ENCODE results near the gene SLC27A6. TPM values are rescaled to one million over a fixed set of nuclear protein-coding genes. Genes with fewer than 3 reads are reported as not detected.

Gene SLC27A6
- total and polyA plus RNA-seq, 5 experiments from 2014 or later = not detected

DNA sequence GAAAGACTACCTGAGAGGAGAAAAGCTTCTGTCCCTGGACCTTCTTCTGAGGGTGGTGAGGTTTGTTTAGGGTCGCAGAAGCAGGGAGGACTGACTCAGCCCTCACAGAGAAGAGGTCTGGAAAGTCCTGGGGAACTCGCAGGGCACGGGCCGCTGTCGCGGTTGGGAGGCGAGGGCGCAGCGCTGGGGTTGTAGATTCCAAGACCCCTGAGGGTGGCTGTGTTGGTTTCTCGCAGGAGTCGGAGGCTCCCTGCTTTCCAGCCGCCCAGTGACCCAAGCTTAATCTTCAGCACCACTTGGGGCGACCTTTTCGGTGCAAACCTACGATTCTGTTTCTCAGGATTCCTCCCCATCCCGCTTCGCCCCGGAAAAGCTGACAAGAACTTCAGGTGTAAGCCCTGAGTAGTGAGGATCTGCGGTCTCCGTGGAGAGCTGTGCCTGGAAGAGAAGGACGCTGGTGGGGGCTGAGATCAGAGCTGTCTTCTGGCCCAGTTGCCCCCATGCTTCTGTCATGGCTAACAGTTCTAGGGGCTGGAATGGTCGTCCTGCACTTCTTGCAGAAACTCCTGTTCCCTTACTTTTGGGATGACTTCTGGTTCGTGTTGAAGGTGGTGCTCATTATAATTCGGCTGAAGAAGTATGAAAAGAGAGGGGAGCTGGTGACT lies 482 bp downstream of the SLC27A6 start:
- ATAC-seq = no peak
- no peak for DNase-seq
- H3K9me3 Mint-ChIP-seq = peaks cover 0 to 17% (median 10%) of the 10 kb centered on the region in 9 donors
- H3K4me3 Mint-ChIP-seq = no peak overlapping the region
- POLR2A ChIA-PET = no interaction called here
- H3K27me3 Mint-ChIP-seq = peaks cover 8 to 34% (median 32%) of the 10 kb centered on the region in 5 donors
- peaks cover 0 to 3% (median under 1%) of the 10 kb centered on the region in 4 donors for H3K4me1 Mint-ChIP-seq
- peaks cover 0 to 8% (median 0%) of the 10 kb centered on the region in 3 donors for H3K36me3 Mint-ChIP-seq
- no peak overlapping the region for H3K27ac Mint-ChIP-seq

GRCh38 chr5:128966375-128966774 lies 1.1 kb downstream of the SLC27A6 start:
- peaks cover 0 to 3% (median under 1%) of the 10 kb centered on the region in 4 donors for H3K4me1 Mint-ChIP-seq
- no peak overlapping the region for H3K27ac Mint-ChIP-seq
- no peak overlapping the region for H3K4me3 Mint-ChIP-seq
- peaks cover 0 to 17% (median 8%) of the 10 kb centered on the region in 9 donors for H3K9me3 Mint-ChIP-seq
- DNase-seq (no peak), ATAC-seq (no peak)
- POLR2A ChIA-PET = no interaction called here
- H3K36me3 Mint-ChIP-seq = peaks cover 0 to 2% (median 0%) of the 10 kb centered on the region in 3 donors
- peaks cover 8 to 36% (median 32%) of the 10 kb centered on the region in 5 donors for H3K27me3 Mint-ChIP-seq

GRCh38 chr5:128966846-128967245 lies 1.6 kb downstream of the SLC27A6 start:
- no peak for ATAC-seq
- Mint-ChIP-seq H3K4me3 (no peak overlapping the region), H3K9me3 (peaks cover 0 to 17% (median 9%) of the 10 kb centered on the region in 9 donors), H3K27ac (no peak overlapping the region), H3K4me1 (peaks cover 0 to 3% (median under 1%) of the 10 kb centered on the region in 4 donors), H3K27me3 (peaks cover 8 to 39% (median 32%) of the 10 kb centered on the region in 5 donors), H3K36me3 (no peaks in the 10 kb centered on the region)
- POLR2A ChIA-PET = no interaction called here
- no peak for DNase-seq

- POLR2A ChIA-PET = no interaction called here
- Mint-ChIP-seq H3K27ac (no peak overlapping the region), H3K4me3 (no peak overlapping the region), H3K36me3 (peaks cover 0 to 9% (median 0%) of the 10 kb centered on the region in 3 donors), H3K27me3 (peaks cover 0 to 27% (median 17%) of the 10 kb centered on the region in 5 donors), H3K4me1 (no peaks in the 10 kb centered on the region), H3K9me3 (peaks cover 0 to 27% (median 6%) of the 10 kb centered on the region in 9 donors)
- DNase-seq (no peak), ATAC-seq (no peak)
Observed at GRCh38 chr5:128973244-128973643, 8.0 kb downstream of the SLC27A6 start.

GRCh38 chr5:128974567-128974966 lies 9.3 kb downstream of the SLC27A6 start:
- Mint-ChIP-seq H3K27ac (no peak overlapping the region), H3K36me3 (peaks cover 0 to 9% (median 0%) of the 10 kb centered on the region in 3 donors), H3K9me3 (peaks cover 0 to 27% (median 6%) of the 10 kb centered on the region in 9 donors), H3K4me3 (no peak overlapping the region), H3K27me3 (peaks cover 0 to 32% (median 17%) of the 10 kb centered on the region in 5 donors), H3K4me1 (no peaks in the 10 kb centered on the region)
- DNase-seq (no peak), ATAC-seq (no peak)
- POLR2A ChIA-PET = no interaction called here

DNA sequence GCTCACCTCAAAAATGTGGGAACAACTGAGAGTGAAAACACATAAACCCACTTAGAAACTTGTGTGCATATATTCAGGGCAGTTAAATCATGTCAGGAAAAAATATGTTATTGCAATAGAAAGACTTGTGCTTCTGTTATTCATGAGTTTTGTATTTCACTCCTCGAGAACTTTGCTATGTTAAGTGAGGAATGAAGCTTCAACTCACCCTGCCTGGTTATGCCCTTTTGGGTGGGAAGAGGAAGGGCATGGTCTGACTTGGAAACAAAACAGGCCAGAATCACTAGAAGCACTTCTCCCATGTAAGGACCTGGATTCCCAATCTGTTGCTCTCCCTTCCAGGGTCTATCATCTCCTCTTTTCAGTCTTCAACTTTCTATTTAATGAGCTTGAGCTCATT lies 14.5 kb downstream of the SLC27A6 start:
- ATAC-seq (no peak), DNase-seq (no peak)
- H3K27ac Mint-ChIP-seq = no peak overlapping the region
- POLR2A ChIA-PET = no interaction called here
- H3K4me3 Mint-ChIP-seq = no peak overlapping the region
- no peaks in the 10 kb centered on the region for H3K4me1 Mint-ChIP-seq
- no peaks in the 10 kb centered on the region for H3K36me3 Mint-ChIP-seq
- peaks cover 0 to 1% (median 0%) of the 10 kb centered on the region in 9 donors for H3K9me3 Mint-ChIP-seq
- H3K27me3 Mint-ChIP-seq = peaks cover 0 to 12% (median 4%) of the 10 kb centered on the region in 5 donors

DNA sequence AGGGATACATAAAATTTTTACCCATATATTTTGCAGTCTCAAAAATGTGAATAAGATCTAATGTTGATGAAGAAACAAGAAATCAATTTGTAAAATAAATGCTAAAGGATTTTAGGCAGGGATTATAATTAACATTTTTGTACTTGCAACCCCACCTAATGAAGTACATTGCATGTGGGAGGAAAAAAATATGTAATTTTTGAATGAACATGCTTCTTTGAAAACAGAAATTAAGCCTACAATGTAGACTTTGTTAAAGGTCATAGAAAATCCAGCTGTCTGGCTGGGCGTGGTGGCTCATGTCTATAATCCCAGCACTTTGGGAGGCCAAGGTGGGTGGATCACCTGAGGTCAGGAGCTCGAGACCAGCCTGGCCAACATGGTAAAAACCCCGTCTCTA lies 15.6 kb downstream of the SLC27A6 start:
- no peak for ATAC-seq
- Mint-ChIP-seq H3K27ac (no peak overlapping the region), H3K4me1 (no peaks in the 10 kb centered on the region), H3K36me3 (no peaks in the 10 kb centered on the region), H3K9me3 (peaks cover 0 to 1% (median 0%) of the 10 kb centered on the region in 9 donors), H3K4me3 (no peak overlapping the region), H3K27me3 (peaks cover 0 to 12% (median 2%) of the 10 kb centered on the region in 5 donors)
- POLR2A ChIA-PET = no interaction called here
- no peak for DNase-seq

DNA sequence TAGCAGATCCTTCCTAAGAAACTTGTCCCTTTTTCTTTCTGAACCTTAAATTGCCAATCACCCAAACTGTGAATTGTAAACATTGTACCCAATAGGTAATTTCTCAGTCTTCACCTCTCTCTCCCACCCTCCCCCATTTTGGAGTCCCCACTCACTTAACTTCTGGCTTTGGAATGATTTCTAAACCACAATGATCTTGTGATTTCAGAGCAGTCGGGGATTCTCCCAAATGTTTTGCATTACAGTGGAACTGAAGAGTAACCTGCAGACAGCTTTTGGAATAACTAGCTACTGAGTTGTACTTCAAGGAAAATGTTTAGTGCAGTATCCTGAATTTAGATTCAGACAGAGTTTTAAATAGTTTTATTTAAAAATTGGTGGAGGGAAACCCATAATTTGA lies 19.2 kb downstream of the SLC27A6 start:
- peaks cover 0 to 1% (median 0%) of the 10 kb centered on the region in 9 donors for H3K9me3 Mint-ChIP-seq
- no peak for ATAC-seq
- DNase-seq = no peak
- POLR2A ChIA-PET = no interaction called here
- no peak overlapping the region for H3K4me3 Mint-ChIP-seq
- H3K27ac Mint-ChIP-seq = no peak overlapping the region
- no peaks in the 10 kb centered on the region for H3K36me3 Mint-ChIP-seq
- peaks cover 0 to 8% (median 0%) of the 10 kb centered on the region in 5 donors for H3K27me3 Mint-ChIP-seq
- H3K4me1 Mint-ChIP-seq = no peaks in the 10 kb centered on the region

DNA sequence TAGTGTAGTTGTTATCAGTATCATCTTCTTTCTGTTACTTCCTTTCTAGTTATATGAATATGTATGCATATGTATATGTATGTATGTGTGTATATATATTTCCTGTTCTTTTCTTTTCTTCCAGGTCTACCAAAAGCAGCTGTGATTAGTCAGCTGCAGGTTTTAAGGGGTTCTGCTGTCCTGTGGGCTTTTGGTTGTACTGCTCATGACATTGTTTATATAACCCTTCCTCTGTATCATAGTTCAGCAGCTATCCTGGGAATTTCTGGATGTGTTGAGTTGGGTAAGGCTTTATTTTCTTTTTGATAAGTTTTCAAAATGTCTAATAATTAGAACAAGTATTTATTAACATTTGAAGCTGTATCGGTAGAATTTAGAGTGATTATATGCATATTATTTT lies 23.2 kb downstream of the SLC27A6 start:
- DNase-seq = no peak
- POLR2A ChIA-PET = no interaction called here
- Mint-ChIP-seq H3K27me3 (peaks cover 0 to 6% (median 0%) of the 10 kb centered on the region in 5 donors), H3K4me1 (no peaks in the 10 kb centered on the region), H3K4me3 (no peak overlapping the region), H3K27ac (no peak overlapping the region), H3K36me3 (no peaks in the 10 kb centered on the region), H3K9me3 (peaks cover 0 to 2% (median 0%) of the 10 kb centered on the region in 9 donors)
- ATAC-seq = no peak

- no peak overlapping the region for H3K4me3 Mint-ChIP-seq
Observed at GRCh38 chr5:129001841-129002526, 36.7 kb downstream of the SLC27A6 start.

GRCh38 chr5:129002527-129002842 lies 37.2 kb downstream of the SLC27A6 start:
- ATAC-seq = no peak
- no peak for DNase-seq
- Mint-ChIP-seq H3K4me3 (no peak overlapping the region), H3K36me3 (no peaks in the 10 kb centered on the region), H3K9me3 (no peaks in the 10 kb centered on the region), H3K27me3 (peaks cover 0 to 10% (median 1%) of the 10 kb centered on the region in 5 donors), H3K4me1 (no peaks in the 10 kb centered on the region), H3K27ac (no peak overlapping the region)
- POLR2A ChIA-PET = no interaction called here

More at GRCh38 chr5:129001841-129002526, 36.7 kb downstream of the SLC27A6 start:
- Mint-ChIP-seq H3K27ac (no peak overlapping the region), H3K9me3 (no peaks in the 10 kb centered on the region), H3K27me3 (peaks cover 0 to 10% (median 1%) of the 10 kb centered on the region in 5 donors), H3K4me1 (no peaks in the 10 kb centered on the region), H3K36me3 (no peaks in the 10 kb centered on the region)
- no peak for DNase-seq
- POLR2A ChIA-PET = no interaction called here
- no peak for ATAC-seq

DNA sequence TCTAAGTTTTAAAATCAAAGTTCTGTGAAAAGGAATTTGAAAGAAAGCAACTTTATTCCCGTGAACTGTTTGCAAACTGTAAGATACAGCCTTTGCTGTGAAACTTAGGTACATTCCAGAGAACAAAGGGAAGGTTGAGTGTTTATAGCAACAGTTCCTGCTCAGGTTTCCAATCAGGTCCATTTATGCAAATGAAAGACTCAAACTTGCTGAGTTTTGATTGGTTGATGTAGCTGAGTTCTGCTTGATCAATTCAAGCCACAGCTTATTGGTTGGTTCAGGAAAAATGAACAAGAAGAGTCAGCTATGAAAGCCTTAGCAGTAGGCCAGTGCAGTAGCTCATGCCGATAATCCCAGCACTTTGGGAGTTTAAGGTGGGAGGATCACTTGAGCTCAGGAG lies 37.9 kb downstream of the SLC27A6 start:
- Mint-ChIP-seq H3K4me1 (no peaks in the 10 kb centered on the region), H3K36me3 (no peaks in the 10 kb centered on the region), H3K27ac (no peak overlapping the region), H3K4me3 (no peak overlapping the region), H3K27me3 (peaks cover 0 to 10% (median 1%) of the 10 kb centered on the region in 5 donors), H3K9me3 (no peaks in the 10 kb centered on the region)
- POLR2A ChIA-PET = no interaction called here
- DNase-seq (no peak), ATAC-seq (no peak)

DNA sequence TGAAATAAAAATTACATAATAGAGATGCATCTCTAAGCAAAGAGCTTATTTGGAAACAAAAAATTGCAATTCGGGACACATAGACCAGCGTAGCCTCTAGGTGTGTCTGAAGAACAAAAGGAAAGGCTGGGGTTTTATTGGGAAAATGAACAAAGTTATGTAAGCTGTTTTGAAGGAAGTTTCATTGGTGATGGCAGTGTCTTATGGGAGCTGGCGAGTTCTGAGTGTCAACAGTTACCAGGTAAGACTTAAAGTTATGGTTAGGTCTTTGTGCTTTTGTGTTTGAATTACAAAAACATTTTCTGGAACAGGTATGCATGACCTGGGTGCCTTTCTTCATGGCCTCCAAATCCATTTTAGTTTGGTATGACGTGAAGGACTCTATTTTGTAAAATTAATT lies 48.9 kb downstream of the SLC27A6 start:
- H3K27me3 Mint-ChIP-seq = peaks cover 2 to 20% (median 4%) of the 10 kb centered on the region in 5 donors
- no peaks in the 10 kb centered on the region for H3K4me1 Mint-ChIP-seq
- no peak overlapping the region for H3K4me3 Mint-ChIP-seq
- H3K9me3 Mint-ChIP-seq = no peaks in the 10 kb centered on the region
- POLR2A ChIA-PET = no interaction called here
- H3K27ac Mint-ChIP-seq = no peak overlapping the region
- no peak for ATAC-seq
- H3K36me3 Mint-ChIP-seq = no peaks in the 10 kb centered on the region
- no peak for DNase-seq
